OCI-LY1 (cell line): Measurements from ENCODE around the gene RAB10.
"Not testable (repeated sequence)": the region's sequence is repeated elsewhere in the genome, so short reads cannot be mapped to it uniquely, and the experiment has no call there.

Source experiments
- H2AFZ ChIP-seq: fragments of 200-600 bp; sonication (generic), shearing (Covaris generic); 2 replicates; pipeline ENCODE4 v1.6.0; 2014; ENCODE audit warnings: antibody characterized with exemption, mild to moderate bottlenecking, low read length
- H3F3A ChIP-seq: fragments of 200-600 bp; sonication (generic), shearing (Covaris generic); 2 replicates; pipeline ENCODE4 v1.6.0; 2014; ENCODE audit warnings: mild to moderate bottlenecking, antibody characterized with exemption, low read length, moderate library complexity; ENCODE audit not compliant: insufficient read depth
- H3K27ac ChIP-seq: fragments of 200-600 bp; sonication (generic); 2 replicates; pipeline ENCODE4 v1.5.1; 2014; ENCODE audit warnings: low read length, mixed run types, mild to moderate bottlenecking, low read depth; ENCODE audit not compliant: poor library complexity, severe bottlenecking
- H3K27me3 ChIP-seq: fragments of 200-600 bp; sonication (generic); 2 replicates; pipeline ENCODE4 v1.6.0; 2014; ENCODE audit warnings: antibody characterized with exemption, mild to moderate bottlenecking, low read length, moderate library complexity; ENCODE audit not compliant: insufficient read depth
- H3K36me3 ChIP-seq: fragments of 200-600 bp; sonication (generic); 2 replicates; pipeline ENCODE4 v1.6.1; 2014; ENCODE audit warnings: mild to moderate bottlenecking, antibody characterized with exemption, low read length, moderate library complexity, mixed read lengths; ENCODE audit not compliant: insufficient read depth
- H3K4me1 ChIP-seq: fragments of 200-600 bp; sonication (generic); 2 replicates; pipeline ENCODE4 v1.5.1; 2014; ENCODE audit warnings: mild to moderate bottlenecking, low read length, moderate library complexity; ENCODE audit not compliant: insufficient read depth, severe bottlenecking
- H3K4me2 ChIP-seq: fragments of 200-600 bp; sonication (generic), shearing (Covaris generic); 2 replicates; pipeline ENCODE4 v1.6.1; 2014; ENCODE audit warnings: low read length
- H3K4me3 ChIP-seq: fragments of 200-600 bp; sonication (generic); 2 replicates; pipeline ENCODE4 v1.5.1; 2014; ENCODE audit warnings: low read length, low read depth, mild to moderate bottlenecking, mixed read lengths; ENCODE audit not compliant: poor library complexity, severe bottlenecking
- H3K79me2 ChIP-seq: fragments of 200-600 bp; shearing (Covaris generic); 2 replicates; pipeline ENCODE4 v1.6.1; 2016; ENCODE audit warnings: mixed run types, low read length, mixed read lengths; ENCODE audit not compliant: insufficient read depth
- H3K9ac ChIP-seq: fragments of 200-600 bp; sonication (generic), shearing (Covaris generic); 2 replicates; pipeline ENCODE4 v1.6.1; 2014; ENCODE audit warnings: mild to moderate bottlenecking, low read length, mixed read lengths
- H3K9me2 ChIP-seq: fragments of 200-600 bp; sonication (generic), shearing (Covaris generic); 2 replicates; pipeline ENCODE4 v1.6.1; 2014; ENCODE audit warnings: low read depth, mild to moderate bottlenecking, low read length, mixed read lengths
- H3K9me3 ChIP-seq: fragments of 200-600 bp; shearing (Covaris generic); 2 replicates; pipeline ENCODE4 v1.6.1; 2014; ENCODE audit warnings: low read length, mixed read lengths
- H4K20me1 ChIP-seq: fragments of 200-600 bp; sonication (generic), shearing (Covaris generic); 2 replicates; pipeline ENCODE4 v1.6.0; 2016; ENCODE audit warnings: mild to moderate bottlenecking, low read length; ENCODE audit not compliant: insufficient read depth
- CTCF ChIP-seq: fragments of 200-600 bp; sonication (generic), shearing (Covaris generic); IDR thresholded peaks from 2 replicates; pipeline ENCODE4 v1.5.1; 2017; ENCODE audit warnings: mild to moderate bottlenecking, antibody characterized with exemption, low read length, moderate library complexity, mixed read lengths
- EZH2 ChIP-seq: fragments of 200-600 bp; sonication (generic), shearing (Covaris generic); IDR thresholded peaks from 2 replicates; pipeline ENCODE4 v1.8.0; 2017; ENCODE audit warnings: borderline replicate concordance, mixed run types, mild to moderate bottlenecking, antibody characterized with exemption, low read length, moderate library complexity, mixed read lengths

The RAB10 gene

DNA sequence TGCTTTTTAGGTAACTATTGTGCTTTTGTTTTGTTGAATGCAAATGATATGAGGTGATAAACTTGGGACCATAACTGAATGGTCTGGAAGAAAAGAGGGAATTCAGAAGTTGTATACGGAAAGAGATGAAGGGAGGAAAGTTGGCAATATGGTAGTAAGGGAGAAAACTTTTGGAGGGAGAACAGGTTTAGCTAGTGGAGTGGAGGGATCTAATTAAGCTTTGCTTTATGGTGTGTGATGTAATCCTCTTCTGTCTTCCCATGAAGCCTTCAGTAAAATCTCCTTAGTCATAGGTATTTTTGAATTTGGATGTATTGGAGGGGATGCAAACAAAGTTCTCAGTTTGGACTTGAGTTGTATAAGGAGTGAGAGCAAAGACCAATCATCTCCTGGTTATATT lies 20.2 kb upstream of the RAB10 start:
- Histone ChIP-seq H3K4me2 (no peak overlapping the region), H3K9me3 (peaks cover 4% of the 10 kb centered on the region; the same call in 1 of the 2 replicates), H4K20me1 (no peaks in the 10 kb centered on the region), H3K27me3 (0 out of 2 replicates have a peak, but pooled peaks cover 4% of the 10 kb centered on the region), H3K9ac (no peak overlapping the region), H3K4me1 (no peaks in the 10 kb centered on the region), H3K27ac (no peak overlapping the region), H3F3A (no peaks in the 10 kb centered on the region), H3K79me2 (no peaks in the 10 kb centered on the region), H2AFZ (no peak overlapping the region), H3K9me2 (no peaks in the 10 kb centered on the region), H3K4me3 (no peak overlapping the region), H3K36me3 (no peaks in the 10 kb centered on the region)
- TF ChIP-seq EZH2 (no peak), CTCF (no peak)

GRCh38 chr2:26016012-26016705 lies 17.7 kb upstream of the RAB10 start:
- no peak overlapping the region for H2AFZ ChIP-seq
- no peak overlapping the region for H3K27ac ChIP-seq

DNA sequence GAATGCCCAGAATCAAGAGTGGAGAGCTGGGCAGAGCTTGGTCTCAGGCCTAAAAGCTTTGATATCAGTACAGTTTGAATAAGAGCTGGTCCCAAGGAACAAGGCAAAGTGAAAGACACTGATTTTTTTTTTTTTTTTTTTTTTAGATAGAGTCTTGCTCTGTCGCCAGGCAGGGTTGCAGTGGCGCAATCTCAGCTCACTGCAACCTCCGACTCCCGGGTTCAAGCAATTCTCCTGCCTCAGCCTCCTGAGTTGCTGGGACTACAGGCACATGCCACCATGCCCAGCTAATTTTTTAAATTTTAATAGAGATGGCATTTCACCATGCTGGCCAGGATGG lies 17.2 kb upstream of the RAB10 start:
- H3K4me2 ChIP-seq, H3K36me3 ChIP-seq, H2AFZ ChIP-seq, H3K9ac ChIP-seq, H3K4me3 ChIP-seq, H3K27me3 ChIP-seq, H3K79me2 ChIP-seq, H3K27ac ChIP-seq, H3K9me2 ChIP-seq, H3K4me1 ChIP-seq, H3F3A ChIP-seq, H4K20me1 ChIP-seq, H3K9me3 ChIP-seq: not testable (repeated sequence)

More at GRCh38 chr2:26016012-26016705, 17.7 kb upstream of the RAB10 start:
- Histone ChIP-seq H3K4me1 (no peaks in the 10 kb centered on the region), H3K36me3 (no peaks in the 10 kb centered on the region), H3K4me2 (no peak overlapping the region), H3K9me3 (no peaks in the 10 kb centered on the region), H3K79me2 (no peaks in the 10 kb centered on the region), H3K4me3 (no peak overlapping the region), H3K27me3 (0 out of 2 replicates have a peak, but pooled peaks cover 4% of the 10 kb centered on the region), H3K9ac (no peak overlapping the region), H4K20me1 (no peaks in the 10 kb centered on the region), H3K9me2 (no peaks in the 10 kb centered on the region), H3F3A (no peaks in the 10 kb centered on the region)
- TF ChIP-seq CTCF (no peak), EZH2 (no peak)
